Skeletal muscle satellite cell (primary cell): ENCODE data around the gene PARD3.

Experiments used
- H3K27me3 ChIP-seq: 2 replicates; pipeline ENCODE4 v1.7.0; 2013; ENCODE audit warnings: low read length; ENCODE audit not compliant: control insufficient read depth, insufficient read depth
- H3K36me3 ChIP-seq: 2 replicates; pipeline ENCODE4 v1.7.0; 2013; ENCODE audit warnings: mild to moderate bottlenecking, control low read depth, low read length; ENCODE audit not compliant: insufficient read depth
- H3K4me1 ChIP-seq: 2 replicates; pipeline ENCODE4 v1.7.0; 2013; ENCODE audit warnings: low read length; ENCODE audit not compliant: control insufficient read depth, insufficient read depth
- H3K4me2 ChIP-seq: 2 replicates; pipeline ENCODE4 v1.7.0; 2013; ENCODE audit warnings: mild to moderate bottlenecking, low read length
- H3K4me3 ChIP-seq: 2 replicates; pipeline ENCODE4 v1.7.0; 2013; ENCODE audit warnings: low read length
- H3K9ac ChIP-seq: 2 replicates; pipeline ENCODE4 v1.7.0; 2013; ENCODE audit warnings: mild to moderate bottlenecking, low read depth, low read length, moderate library complexity
- H3K9me3 ChIP-seq: replicated peaks from 2 replicates; pipeline ENCODE4 v1.7.0; 2013; ENCODE audit warnings: mild to moderate bottlenecking, control low read depth, low read length

PARD3 gene

GRCh38 chr10:34251177-34251576, 563.9 kb downstream of the PARD3 start:
- Histone ChIP-seq H3K4me1 (peaks cover 12% of the 10 kb centered on the region), H3K4me3 (no peak overlapping the region), H3K4me2 (no peak overlapping the region), H3K27me3 (no peaks in the 10 kb centered on the region), H3K9me3 (no peaks in the 10 kb centered on the region), H3K36me3 (no peaks in the 10 kb centered on the region), H3K9ac (no peak overlapping the region)

- Histone ChIP-seq H3K9me3 (no peaks in the 10 kb centered on the region), H3K27me3 (no peaks in the 10 kb centered on the region), H3K36me3 (no peaks in the 10 kb centered on the region), H3K9ac (no peak overlapping the region), H3K4me2 (no peak overlapping the region), H3K4me3 (no peak overlapping the region), H3K4me1 (peaks cover 12% of the 10 kb centered on the region)
Observed at GRCh38 chr10:34250722-34251121, 564.4 kb downstream of the PARD3 start.

DNA sequence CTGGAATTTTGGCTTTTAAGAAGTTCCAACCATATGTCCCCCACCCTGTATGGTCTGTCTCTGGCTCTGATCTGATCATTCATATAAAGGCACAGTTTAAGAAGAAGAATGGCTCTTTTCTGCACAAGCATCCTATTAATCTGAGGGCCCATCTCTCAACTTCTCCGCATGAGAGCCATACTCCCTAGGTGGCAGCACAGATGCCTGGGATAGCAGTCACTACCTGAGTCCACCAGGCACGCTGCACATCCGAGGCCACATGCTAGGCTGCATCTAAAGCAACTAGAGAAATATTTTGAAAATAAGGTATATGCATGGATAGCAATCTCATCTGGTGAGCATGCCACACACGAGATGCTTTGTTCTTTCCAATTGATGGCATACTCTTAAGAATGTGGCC, 565.5 kb downstream of the PARD3 start:
- no peak overlapping the region for H3K9ac ChIP-seq
- H3K27me3 ChIP-seq = no peaks in the 10 kb centered on the region
- no peak overlapping the region for H3K4me2 ChIP-seq
- peaks cover 3% of the 10 kb centered on the region for H3K4me1 ChIP-seq
- H3K36me3 ChIP-seq = no peaks in the 10 kb centered on the region
- H3K9me3 ChIP-seq = no peaks in the 10 kb centered on the region
- no peak overlapping the region for H3K4me3 ChIP-seq

DNA sequence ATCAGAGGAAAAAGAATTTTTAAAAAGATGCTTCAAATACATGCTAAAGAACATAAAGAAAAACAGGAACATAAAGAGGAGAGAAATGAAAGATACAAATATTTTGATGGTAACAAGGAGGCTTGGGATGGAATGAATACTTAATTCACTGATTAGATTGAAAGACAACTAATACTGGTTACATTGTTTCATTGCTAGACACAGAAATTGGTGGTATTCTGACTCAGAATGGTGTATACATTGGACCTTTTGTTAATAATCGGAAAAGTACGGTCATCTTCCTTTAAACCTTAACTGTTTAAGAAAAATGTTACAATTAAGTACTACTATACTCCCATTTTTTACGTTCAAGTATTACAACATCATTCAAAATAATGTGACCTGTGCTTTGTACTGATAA, 567.5 kb downstream of the PARD3 start:
- H3K27me3 ChIP-seq = no peaks in the 10 kb centered on the region
- H3K9ac ChIP-seq = no peak overlapping the region
- H3K4me2 ChIP-seq = no peak overlapping the region
- no peaks in the 10 kb centered on the region for H3K9me3 ChIP-seq
- no peak overlapping the region for H3K4me3 ChIP-seq
- no peaks in the 10 kb centered on the region for H3K36me3 ChIP-seq
- H3K4me1 ChIP-seq = no peaks in the 10 kb centered on the region

DNA sequence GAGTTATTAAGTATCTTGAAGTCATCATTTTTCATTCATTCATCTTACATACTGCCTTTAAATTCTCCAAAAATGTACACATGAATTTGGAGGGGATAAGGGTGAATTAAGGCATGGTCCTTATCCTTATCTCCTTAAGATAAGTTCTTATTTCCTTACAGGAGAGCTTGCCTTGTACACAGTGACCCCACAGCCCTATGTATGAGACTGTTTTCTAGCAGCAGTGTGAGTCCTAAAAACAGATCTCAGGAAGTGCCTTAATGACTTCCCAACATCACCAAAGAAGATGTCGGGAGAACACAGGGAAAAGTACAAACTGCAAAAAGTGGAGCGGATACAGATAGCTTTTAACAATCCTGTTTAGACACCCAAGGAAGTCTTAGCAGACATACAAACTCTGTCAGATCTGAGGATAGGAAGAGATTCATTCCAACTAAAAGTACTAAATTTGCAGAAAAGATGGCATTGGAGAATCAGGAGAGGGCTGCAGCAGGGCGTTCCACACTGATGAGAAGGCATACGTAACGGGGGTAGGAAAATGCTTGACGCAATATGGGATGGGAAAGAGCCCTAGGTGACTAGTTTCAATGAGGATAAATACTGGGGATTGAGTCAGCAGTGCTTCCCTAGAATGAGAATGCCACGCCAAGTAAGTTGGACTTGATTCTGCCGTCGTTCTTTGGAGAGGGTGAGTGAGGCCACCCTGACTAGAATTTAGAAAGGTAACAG, 570.2 kb downstream of the PARD3 start:
- Histone ChIP-seq H3K4me1 (no peaks in the 10 kb centered on the region), H3K9me3 (no peaks in the 10 kb centered on the region), H3K36me3 (no peaks in the 10 kb centered on the region), H3K9ac (no peak overlapping the region), H3K4me2 (no peak overlapping the region), H3K27me3 (no peaks in the 10 kb centered on the region), H3K4me3 (no peak overlapping the region)

DNA sequence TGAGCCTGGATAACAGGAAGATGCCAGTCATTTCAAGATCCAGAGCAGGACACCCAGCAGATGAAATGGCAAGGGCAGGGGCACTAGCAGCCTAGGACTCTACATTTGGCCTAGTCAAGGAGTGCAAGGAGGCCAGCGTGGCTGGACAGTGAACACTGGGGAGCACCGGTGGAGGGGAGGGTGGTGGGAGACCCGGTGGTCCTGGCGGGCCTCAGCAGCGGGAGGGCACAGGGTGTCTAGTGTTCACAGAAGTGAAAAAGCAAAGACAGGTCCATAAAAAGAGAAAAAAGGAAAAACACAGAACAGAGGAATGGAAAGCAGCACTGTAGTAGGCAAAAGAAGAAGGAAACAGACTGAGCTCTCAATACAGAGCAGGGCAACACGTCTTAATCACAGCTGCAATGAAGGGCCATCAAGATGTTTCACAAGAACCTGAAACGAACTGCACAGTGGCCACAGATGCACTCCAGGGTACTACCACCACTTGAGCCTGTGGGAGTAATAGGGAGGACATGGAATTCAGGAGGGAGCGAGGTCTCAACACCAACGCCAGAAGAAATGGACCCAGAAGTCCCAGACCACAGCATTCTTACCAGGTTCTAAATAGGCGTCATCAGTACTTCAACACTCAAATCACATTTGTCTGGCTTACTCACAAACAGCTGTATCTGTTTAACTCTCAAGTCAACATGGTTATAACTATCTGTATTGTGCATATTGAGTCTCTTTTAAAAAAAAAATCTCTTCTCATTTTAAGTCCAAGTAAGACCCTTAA, 573.7 kb downstream of the PARD3 start:
- Histone ChIP-seq H3K4me3 (no peak overlapping the region), H3K4me1 (no peaks in the 10 kb centered on the region), H3K9me3 (no peaks in the 10 kb centered on the region), H3K9ac (no peak overlapping the region), H3K36me3 (no peaks in the 10 kb centered on the region), H3K27me3 (no peaks in the 10 kb centered on the region), H3K4me2 (no peak overlapping the region)

DNA sequence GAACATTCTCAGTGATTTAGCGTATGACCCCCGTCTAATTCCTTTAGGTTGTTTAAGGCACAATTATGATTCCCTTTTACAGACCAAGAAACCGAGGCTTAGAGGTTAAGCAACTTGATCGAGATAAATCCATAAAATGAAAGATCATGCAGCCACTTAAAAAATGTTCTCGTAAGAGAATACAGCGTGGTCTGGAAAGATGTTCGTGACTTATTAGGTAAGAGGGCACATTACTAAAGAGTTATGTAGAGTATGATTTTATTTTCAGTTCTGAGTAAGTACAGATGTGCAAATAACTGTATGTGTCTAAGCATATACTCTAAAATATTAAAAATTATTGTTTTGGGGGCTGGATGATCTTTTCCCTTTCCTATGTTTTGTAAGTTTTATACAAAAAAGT, 575.1 kb downstream of the PARD3 start:
- no peaks in the 10 kb centered on the region for H3K4me1 ChIP-seq
- H3K4me3 ChIP-seq = no peak overlapping the region
- H3K27me3 ChIP-seq = no peaks in the 10 kb centered on the region
- H3K9me3 ChIP-seq = no peaks in the 10 kb centered on the region
- no peak overlapping the region for H3K9ac ChIP-seq
- no peaks in the 10 kb centered on the region for H3K36me3 ChIP-seq
- H3K4me2 ChIP-seq = no peak overlapping the region

GRCh38 chr10:34237898-34238455, 577.1 kb downstream of the PARD3 start:
- Histone ChIP-seq H3K4me1 (no peaks in the 10 kb centered on the region), H3K9ac (no peak overlapping the region), H3K9me3 (no peaks in the 10 kb centered on the region), H3K36me3 (no peaks in the 10 kb centered on the region), H3K27me3 (no peaks in the 10 kb centered on the region), H3K4me3 (no peak overlapping the region), H3K4me2 (no peak overlapping the region)

DNA sequence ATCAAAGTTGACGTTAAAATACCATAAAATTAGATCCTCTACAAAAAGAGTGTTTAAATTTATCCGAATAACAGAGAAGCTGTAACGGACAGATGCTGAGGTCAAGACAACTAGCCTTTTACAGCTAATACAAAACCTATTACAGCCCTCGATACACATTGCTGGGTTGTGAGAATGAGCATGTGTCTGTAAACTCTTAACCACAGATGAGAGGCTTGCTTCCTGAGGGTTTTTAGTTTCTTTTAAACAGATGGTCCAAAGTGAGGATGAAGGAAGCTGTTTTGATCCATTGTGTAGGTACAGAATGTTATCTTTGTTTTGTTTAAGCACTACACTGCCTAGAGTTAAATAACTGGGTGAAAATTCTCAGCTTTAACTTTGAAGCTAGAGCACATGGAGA, 578.2 kb downstream of the PARD3 start:
- no peak overlapping the region for H3K4me2 ChIP-seq
- H3K4me3 ChIP-seq = no peak overlapping the region
- no peaks in the 10 kb centered on the region for H3K27me3 ChIP-seq
- H3K9ac ChIP-seq = no peak overlapping the region
- H3K36me3 ChIP-seq = no peaks in the 10 kb centered on the region
- H3K9me3 ChIP-seq = no peaks in the 10 kb centered on the region
- H3K4me1 ChIP-seq = no peaks in the 10 kb centered on the region

GRCh38 chr10:34235164-34235832, 579.8 kb downstream of the PARD3 start:
- Histone ChIP-seq H3K9me3 (no peaks in the 10 kb centered on the region), H3K27me3 (no peaks in the 10 kb centered on the region)

DNA sequence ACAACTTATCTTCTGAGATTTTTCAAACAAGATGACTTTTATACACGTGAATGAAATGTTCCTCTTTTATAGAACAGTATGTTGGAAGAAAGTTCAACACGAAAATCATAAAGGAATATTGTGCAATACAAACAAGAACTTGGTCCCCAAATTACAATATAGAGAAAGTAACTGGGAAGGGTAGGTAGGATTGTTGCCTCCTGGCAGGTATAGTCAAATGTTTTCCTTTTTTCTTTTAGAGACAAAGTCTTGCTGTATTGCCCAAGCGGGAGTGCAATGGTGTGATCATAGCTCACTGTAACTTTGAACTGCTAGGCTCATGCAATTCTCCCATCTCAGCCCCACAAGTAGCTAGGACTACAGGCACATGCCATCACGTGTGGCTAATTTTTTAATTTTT, 582.6 kb downstream of the PARD3 start:
- H3K36me3 ChIP-seq = no peaks in the 10 kb centered on the region
- no peak overlapping the region for H3K9ac ChIP-seq
- no peaks in the 10 kb centered on the region for H3K9me3 ChIP-seq
- H3K27me3 ChIP-seq = no peaks in the 10 kb centered on the region
- no peak overlapping the region for H3K4me3 ChIP-seq
- no peak overlapping the region for H3K4me2 ChIP-seq
- no peaks in the 10 kb centered on the region for H3K4me1 ChIP-seq

More at GRCh38 chr10:34235164-34235832, 579.8 kb downstream of the PARD3 start:
- no peak overlapping the region for H3K4me3 ChIP-seq
- no peak overlapping the region for H3K4me2 ChIP-seq
- no peak overlapping the region for H3K9ac ChIP-seq
- H3K4me1 ChIP-seq = no peaks in the 10 kb centered on the region
- no peaks in the 10 kb centered on the region for H3K36me3 ChIP-seq
